Suprapubic skin (tissue), 4 donors: ENCODE data around the gene TBC1D32. TPM values are rescaled to one million over a fixed set of nuclear protein-coding genes. Genes with fewer than 3 reads are reported as not detected.
"Not testable (repeated sequence)": the region's sequence is repeated elsewhere in the genome, so short reads cannot be mapped to it uniquely, and the experiment has no call there.

Source experiments
- DNase-seq, 2 donors: peaks; one replicate each; pipeline ENCODE4 v3.0.0-alpha.2; 2019; ENCODE audit warnings: low spot score in 2 of 2
- H3K27ac ChIP-seq: fragments of 200-600 bp; sonication (generic); one replicate; pipeline ENCODE4 v1.5.1; 2019
- H3K27me3 ChIP-seq: fragments of 200-600 bp; sonication (generic); one replicate; pipeline ENCODE4 v1.5.1; 2019
- H3K36me3 ChIP-seq: fragments of 200-600 bp; sonication (generic); one replicate; pipeline ENCODE4 v1.5.1; 2019
- H3K4me1 ChIP-seq: fragments of 200-600 bp; sonication (generic); one replicate; pipeline ENCODE4 v1.5.1; 2019
- H3K4me3 ChIP-seq: fragments of 200-600 bp; sonication (generic); one replicate; pipeline ENCODE4 v1.5.1; 2019; ENCODE audit warnings: mild to moderate bottlenecking
- H3K9me3 ChIP-seq: fragments of 200-600 bp; sonication (generic); one replicate; pipeline ENCODE4 v1.5.1; 2019
- CTCF ChIP-seq, 2 donors: fragments of 200-600 bp in 1 of 2; fragments of 450-650 bp in 1 of 2; sonication (generic) in 1 of 2; IDR thresholded peaks; one replicate each; pipeline ENCODE4 v1.5.1; 2016 to 2019; ENCODE audit warnings: antibody characterized with exemption in 2 of 2, mild to moderate bottlenecking in 1 of 2, moderate library complexity in 1 of 2
- EP300 ChIP-seq: sonication (generic); formaldehyde crosslinking; IDR thresholded peaks from one replicate; pipeline ENCODE4 v1.6.1; 2017; ENCODE audit warnings: antibody characterized with exemption
- POLR2A ChIP-seq, 2 donors: fragments of 450-650 bp; IDR thresholded peaks; one replicate each; pipeline ENCODE4 v1.6.1; 2017; ENCODE audit warnings: antibody characterized with exemption in 2 of 2, mild to moderate bottlenecking in 2 of 2, moderate library complexity in 2 of 2
- POLR2AphosphoS5 ChIP-seq, 3 donors: sonication (generic); formaldehyde crosslinking; IDR thresholded peaks; one replicate each; pipeline ENCODE4 v1.6.1; 2017; ENCODE audit warnings: antibody characterized with exemption in 3 of 3
- WGBS: methylation state at CpG from one replicate; pipeline ENCODE4 v1.1.5; 2018; 5-methylcytosine and 5-hydroxymethylcytosine counted together
- total RNA-seq, 4 donors: library from RNA; depleted of rRNA; stranded (reverse); fragments of >200 nt; gene quantifications; one replicate each; pipeline ENCODE4 v1.1.0, GENCODE V29; 2016

The TBC1D32 gene
- total RNA-seq, 4 donors from 2014 or later = 9.1 to 30.6 (median 14.1) TPM

- H3K9me3 ChIP-seq = no peaks in the 10 kb centered on the region
- 36% methylated on average over 3 of the region's 3 CpGs for WGBS
- H3K27ac ChIP-seq = no peak overlapping the region
- TF ChIP-seq CTCF (IDR thresholded peaks at IDR 0.05) (no peak), POLR2AphosphoS5 (IDR thresholded peaks at IDR 0.05) (no peak), POLR2A (IDR thresholded peaks at IDR 0.05) (no peak), EP300 (no peak)
- peaks cover 12% of the 10 kb centered on the region for H3K36me3 ChIP-seq
- H3K27me3 ChIP-seq = no peaks in the 10 kb centered on the region
- no peak for DNase-seq
- H3K4me3 ChIP-seq = no peak overlapping the region
- no peaks in the 10 kb centered on the region for H3K4me1 ChIP-seq
Measured at GRCh38 chr6:121222656-121223055, 111.6 kb downstream of the TBC1D32 start.

- Histone ChIP-seq H3K36me3 (peaks cover 31% of the 10 kb centered on the region), H3K4me1 (no peaks in the 10 kb centered on the region), H3K27ac (no peak overlapping the region), H3K9me3 (peaks cover 11% of the 10 kb centered on the region), H3K4me3 (no peak overlapping the region), H3K27me3 (no peaks in the 10 kb centered on the region)
- DNase-seq = no peak
- TF ChIP-seq POLR2A (IDR thresholded peaks at IDR 0.05) = no peak
- TF ChIP-seq POLR2AphosphoS5 (IDR thresholded peaks at IDR 0.05) = no peak
- no peak for TF ChIP-seq CTCF (IDR thresholded peaks at IDR 0.05)
- no peak for TF ChIP-seq EP300
- whole genome bisulfite sequencing = 47% methylated on average over 1 of the region's 1 CpG
Measured at GRCh38 chr6:121216928-121217327, 117.4 kb downstream of the TBC1D32 start.

GRCh38 chr6:121213341-121213740, 120.9 kb downstream of the TBC1D32 start:
- not testable (repeated sequence) for H3K4me3 ChIP-seq, H3K27ac ChIP-seq, H3K4me1 ChIP-seq, H3K27me3 ChIP-seq, DNase-seq
- Histone ChIP-seq H3K36me3 (peaks cover 25% of the 10 kb centered on the region), H3K9me3 (peaks cover 11% of the 10 kb centered on the region)
- 100% methylated on average over 2 of the region's 2 CpGs for WGBS

GRCh38 chr6:121210943-121211342, 123.3 kb downstream of the TBC1D32 start:
- Histone ChIP-seq H3K9me3 (peaks cover 7% of the 10 kb centered on the region), H3K27ac (no peak overlapping the region), H3K4me1 (no peaks in the 10 kb centered on the region), H3K27me3 (no peaks in the 10 kb centered on the region), H3K4me3 (no peak overlapping the region), H3K36me3 (peaks cover 15% of the 10 kb centered on the region)
- WGBS = 92% methylated on average over 5 of the region's 5 CpGs
- DNase-seq = no peak
- no peak for TF ChIP-seq EP300
- no peak for TF ChIP-seq CTCF (IDR thresholded peaks at IDR 0.05)
- TF ChIP-seq POLR2AphosphoS5 (IDR thresholded peaks at IDR 0.05) = no peak
- TF ChIP-seq POLR2A (IDR thresholded peaks at IDR 0.05) = no peak

GRCh38 chr6:121205569-121205968, 128.7 kb downstream of the TBC1D32 start:
- Histone ChIP-seq H3K9me3 (no peaks in the 10 kb centered on the region), H3K36me3 (peaks cover 1% of the 10 kb centered on the region), H3K4me3 (no peak overlapping the region), H3K4me1 (no peaks in the 10 kb centered on the region), H3K27me3 (no peaks in the 10 kb centered on the region), H3K27ac (no peak overlapping the region)
- 88% methylated on average over 3 of the region's 3 CpGs for WGBS
- no peak for DNase-seq
- TF ChIP-seq POLR2A (IDR thresholded peaks at IDR 0.05) (no peak), POLR2AphosphoS5 (IDR thresholded peaks at IDR 0.05) (no peak), CTCF (IDR thresholded peaks at IDR 0.05) (no peak), EP300 (no peak)

GRCh38 chr6:121201105-121201504, 133.2 kb downstream of the TBC1D32 start:
- H3K36me3 ChIP-seq = peaks cover 3% of the 10 kb centered on the region
- WGBS = 84% methylated on average over 2 of the region's 2 CpGs
- DNase-seq = no peak
- no peaks in the 10 kb centered on the region for H3K27me3 ChIP-seq
- H3K4me3 ChIP-seq = no peak overlapping the region
- TF ChIP-seq POLR2AphosphoS5 (IDR thresholded peaks at IDR 0.05) (no peak), EP300 (no peak), CTCF (IDR thresholded peaks at IDR 0.05) (no peak), POLR2A (IDR thresholded peaks at IDR 0.05) (no peak)
- H3K9me3 ChIP-seq = no peaks in the 10 kb centered on the region
- H3K4me1 ChIP-seq = no peaks in the 10 kb centered on the region
- H3K27ac ChIP-seq = no peak overlapping the region

- H3K27me3 ChIP-seq, H3K4me1 ChIP-seq, H3K27ac ChIP-seq, H3K4me3 ChIP-seq, DNase-seq, H3K9me3 ChIP-seq, H3K36me3 ChIP-seq: not testable (repeated sequence)
- WGBS = 97% methylated on average over 3 of the region's 4 CpGs
Measured at GRCh38 chr6:121196042-121196441, 138.2 kb downstream of the TBC1D32 start.
